Coronary artery (tissue), 2 donors: Measurements from ENCODE around the gene GCSAM.

Experiments used
- DNase-seq: peaks from one replicate; pipeline ENCODE4 v3.0.0-alpha.2; 2017; ENCODE audit warnings: low spot score
- H3K27ac ChIP-seq, 2 donors: fragments of 200-600 bp; sonication (generic); one replicate each; pipeline ENCODE4 v1.5.1; 2016 to 2019
- H3K4me3 ChIP-seq: fragments of 200-600 bp; sonication (generic); 2 replicates; pipeline ENCODE4 v1.5.1; 2016; ENCODE audit warnings: mild to moderate bottlenecking, moderate library complexity
- CTCF ChIP-seq: fragments of 200-600 bp; sonication (generic); IDR thresholded peaks from one replicate; pipeline ENCODE4 v1.5.1; 2019; ENCODE audit warnings: antibody characterized with exemption

Gene GCSAM

GRCh38 chr3:112104774-112105173 lies 28.3 kb downstream of the GCSAM start:
- DNase-seq = no peak
- Histone ChIP-seq H3K4me3 (no peak overlapping the region), H3K27ac (no peak overlapping the region)
- no peak for TF ChIP-seq CTCF

GRCh38 chr3:112101916-112102315 lies 31.1 kb downstream of the GCSAM start:
- no peak for TF ChIP-seq CTCF
- H3K4me3 ChIP-seq = no peak overlapping the region
- no peak for DNase-seq
- H3K27ac ChIP-seq = no peak overlapping the region

- Histone ChIP-seq H3K27ac (no peak overlapping the region), H3K4me3 (no peak overlapping the region)
- no peak for DNase-seq
- TF ChIP-seq CTCF = no peak
These were observed 35.7 kb downstream of the GCSAM start for GRCh38 chr3:112097378-112097777.

- no peak overlapping the region for H3K27ac ChIP-seq
- DNase-seq = no peak
These were observed 36.9 kb downstream of the GCSAM start for GRCh38 chr3:112096176-112096575.

GRCh38 chr3:112095731-112096130 lies 37.3 kb downstream of the GCSAM start:
- H3K4me3 ChIP-seq = no peak overlapping the region
- no peak for DNase-seq
- TF ChIP-seq CTCF = no peak
- no peak overlapping the region for H3K27ac ChIP-seq

More at GRCh38 chr3:112096176-112096575, 36.9 kb downstream of the GCSAM start:
- no peak overlapping the region for H3K4me3 ChIP-seq
- TF ChIP-seq CTCF = no peak

- no peak for DNase-seq
- Histone ChIP-seq H3K4me3 (no peak overlapping the region), H3K27ac (no peak overlapping the region)
- no peak for TF ChIP-seq CTCF
These were observed 39.9 kb downstream of the GCSAM start for GRCh38 chr3:112093180-112093522.

- TF ChIP-seq CTCF = no peak
- DNase-seq = no peak
- no peak overlapping the region for H3K27ac ChIP-seq
- H3K4me3 ChIP-seq = no peak overlapping the region
These were observed 40.4 kb downstream of the GCSAM start for GRCh38 chr3:112092496-112093179.
